ENCODE measurements around the gene PARP15. TPM values are rescaled to one million over a fixed set of nuclear protein-coding genes. Genes with fewer than 3 reads are reported as not detected.

PARP15 gene
- total and polyA plus RNA-seq, 12 donors, result 0.12 to 4.3 (median 1.3) TPM

DNA sequence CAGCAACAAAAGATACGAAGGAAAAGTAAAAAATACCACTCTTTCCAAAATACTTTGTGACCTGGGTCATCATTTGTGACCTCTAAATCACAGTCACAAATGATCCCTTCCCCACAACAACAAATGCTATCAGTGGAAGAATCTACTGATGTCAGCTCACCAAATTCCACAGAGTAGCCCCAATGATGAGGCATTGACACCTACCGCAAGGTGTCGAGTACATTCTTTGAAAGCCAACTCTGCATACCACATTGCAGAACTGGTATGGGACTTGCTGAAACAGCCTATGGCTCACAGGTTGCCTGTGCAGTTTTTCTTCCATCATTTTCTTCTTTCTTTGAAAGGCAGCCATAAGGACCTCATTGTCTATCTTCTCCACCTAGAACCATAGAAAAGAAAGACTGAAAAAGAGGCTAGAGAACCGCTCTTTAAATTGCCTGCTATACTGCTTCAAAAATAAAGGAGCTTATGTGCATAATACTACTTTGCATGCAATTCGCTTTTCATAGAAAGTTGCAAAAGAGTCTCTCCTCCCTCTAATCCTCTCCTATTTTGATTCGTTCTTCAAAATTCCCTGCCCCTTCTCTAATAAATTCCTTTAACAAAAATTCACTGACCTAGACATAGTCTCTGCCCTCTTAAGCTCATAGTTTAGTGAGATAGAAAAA lies 41.4 kb upstream of the PARP15 start:
- no peaks in the 10 kb centered on the region for H3K9me3 ChIP-seq (replicated peaks in 1 of 3)
- intact Hi-C loops (cut with DNase I), result loop anchor here in 1 of 2 donors (10.0 kb wide), 1 partner anchor 81 kb away; no protein-coding TSS in a partner anchor
- TF ChIP-seq POLR2A (IDR thresholded peaks at IDR 0.05) (no peak), CTCF (IDR thresholded peaks at IDR 0.05) (no peak)
- H3K4me1 ChIP-seq (replicated peaks in 1 of 2), result peaks cover 0 to 3% of the 10 kb centered on the region in 2 donors
- peaks cover 0 to 77% of the 10 kb centered on the region in 2 donors for H3K36me3 ChIP-seq (replicated peaks in 1 of 2)
- no peak overlapping the region for H3K4me3 ChIP-seq
- H3K27me3 ChIP-seq, result no peaks in the 10 kb centered on the region
- no peak for DNase-seq
- WGBS, 4 donors, result 82 to 88% (median 86%) methylated on average over 6 of the region's 6 CpGs
- H3K27ac ChIP-seq, result no peak overlapping the region

DNA sequence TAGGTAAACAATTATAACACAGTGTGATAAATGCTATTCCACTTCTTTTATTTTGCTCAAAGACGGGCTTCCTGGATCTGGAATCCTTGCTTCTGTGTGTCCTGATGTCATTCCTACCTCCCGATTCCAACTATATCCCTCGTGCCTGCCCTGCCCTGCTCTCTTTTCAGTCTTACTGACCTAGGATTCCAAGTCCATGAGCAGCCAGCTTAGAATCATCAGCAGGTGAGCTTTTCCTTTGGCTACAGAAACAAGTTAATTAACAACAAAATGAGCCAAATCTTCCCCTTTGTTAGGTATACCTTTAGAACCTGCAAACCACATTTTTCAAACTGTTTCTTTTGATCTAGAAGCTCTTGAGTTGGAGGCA lies 40.8 kb upstream of the PARP15 start:
- WGBS, 4 donors, result 67 to 80% (median 76%) methylated on average over 3 of the region's 3 CpGs
- Histone ChIP-seq H3K4me1 (replicated peaks in 1 of 2) (peaks cover 0 to 3% of the 10 kb centered on the region in 2 donors), H3K4me3 (no peak overlapping the region), H3K27ac (no peak overlapping the region), H3K36me3 (replicated peaks in 1 of 2) (peaks cover 0 to 77% of the 10 kb centered on the region in 2 donors), H3K9me3 (replicated peaks in 1 of 3) (no peaks in the 10 kb centered on the region), H3K27me3 (no peaks in the 10 kb centered on the region)
- TF ChIP-seq CTCF (IDR thresholded peaks at IDR 0.05) (no peak), POLR2A (IDR thresholded peaks at IDR 0.05) (no peak)
- intact Hi-C loops (cut with DNase I), result loop anchor here in 1 of 2 donors (10.0 kb wide), 1 partner anchor 82 kb away; no protein-coding TSS in a partner anchor
- DNase-seq, result no peak

- intact Hi-C loops (cut with DNase I), result loop anchor here in 1 of 2 donors (10.0 kb wide), 1 partner anchor 84 kb away; no protein-coding TSS in a partner anchor
- 82 to 87% (median 86%) methylated on average over 7 of the region's 7 CpGs for WGBS, 4 donors
- Histone ChIP-seq H3K27ac (no peak overlapping the region), H3K4me3 (no peak overlapping the region), H3K9me3 (replicated peaks in 1 of 3) (no peaks in the 10 kb centered on the region), H3K36me3 (replicated peaks in 1 of 2) (peaks cover 0 to 62% of the 10 kb centered on the region in 2 donors), H3K4me1 (replicated peaks in 1 of 2) (no peaks in the 10 kb centered on the region), H3K27me3 (no peaks in the 10 kb centered on the region)
- DNase-seq, result no peak
- TF ChIP-seq POLR2A (IDR thresholded peaks at IDR 0.05), result no peak
- TF ChIP-seq CTCF (IDR thresholded peaks at IDR 0.05), result no peak
Observed at GRCh38 chr3:122538956-122539490, 38.4 kb upstream of the PARP15 start.

GRCh38 chr3:122546151-122546550 lies 31.3 kb upstream of the PARP15 start:
- H3K27ac ChIP-seq, result no peak overlapping the region
- 93 to 98% (median 98%) methylated on average over 5 of the region's 5 CpGs for WGBS, 4 donors
- no peak for TF ChIP-seq CTCF (IDR thresholded peaks at IDR 0.05)
- no peak for TF ChIP-seq POLR2A (IDR thresholded peaks at IDR 0.05)
- no peak for DNase-seq
- no peak overlapping the region for H3K4me3 ChIP-seq
- H3K9me3 ChIP-seq (replicated peaks in 1 of 3), result no peaks in the 10 kb centered on the region
- peaks cover 0 to 79% of the 10 kb centered on the region in 2 donors for H3K36me3 ChIP-seq (replicated peaks in 1 of 2)
- intact Hi-C loops (cut with DNase I), result no loop called here
- H3K27me3 ChIP-seq, result no peaks in the 10 kb centered on the region
- H3K4me1 ChIP-seq (replicated peaks in 1 of 2), result no peaks in the 10 kb centered on the region

Data from adrenal gland (tissue), 12 donors.